Measurements from ENCODE around the gene ASCC2.

GRCh38 chr22:29815580-29815979 is 22.5 kb downstream of the ASCC2 start:
- no peak for TF ChIP-seq REST (IDR thresholded peaks at IDR 0.05; ENCODE audit: insufficient read depth in 1 of 2, low read depth in 2 of 2, low read length in 2 of 2)
- no peak for TF ChIP-seq POLR2AphosphoS5 (IDR thresholded peaks at IDR 0.05; ENCODE audit: low read depth, low read length)

Measured in PFSK-1 (cell line).